ENCODE measurements around the gene ZFP90.
"Not testable (repeated sequence)": the region's sequence is repeated elsewhere in the genome, so short reads cannot be mapped to it uniquely, and the experiment has no call there.

The ZFP90 gene

DNA sequence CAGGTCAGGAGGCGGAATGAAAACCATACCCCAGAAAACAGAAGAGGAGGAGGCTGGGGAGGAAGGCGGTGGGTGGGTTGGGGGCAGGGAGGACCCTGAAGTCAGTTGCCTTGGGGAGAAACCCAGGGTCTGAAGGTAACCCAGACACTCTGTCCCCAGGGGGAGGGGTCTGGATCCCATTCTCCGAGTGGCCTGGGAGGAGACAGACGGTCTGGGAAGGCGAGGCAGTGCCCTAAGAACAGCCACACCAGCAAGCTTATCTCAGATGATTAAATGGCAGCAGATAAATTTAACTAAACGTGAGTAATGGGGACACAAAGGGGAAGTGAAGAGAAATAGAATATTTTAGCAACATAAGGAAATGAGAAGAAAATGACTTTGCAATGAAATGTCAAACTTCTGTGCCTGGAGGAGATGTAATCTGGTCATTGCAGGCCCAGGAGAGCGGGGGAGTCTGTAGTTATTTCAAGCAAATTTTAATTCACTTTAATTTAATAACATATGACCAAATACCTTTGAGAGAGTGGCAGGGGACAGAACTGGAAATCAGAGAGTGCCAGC lies 21.4 kb upstream of the ZFP90 start:
- DNase-seq (ENCODE audit: low read depth) = no peak

DNA sequence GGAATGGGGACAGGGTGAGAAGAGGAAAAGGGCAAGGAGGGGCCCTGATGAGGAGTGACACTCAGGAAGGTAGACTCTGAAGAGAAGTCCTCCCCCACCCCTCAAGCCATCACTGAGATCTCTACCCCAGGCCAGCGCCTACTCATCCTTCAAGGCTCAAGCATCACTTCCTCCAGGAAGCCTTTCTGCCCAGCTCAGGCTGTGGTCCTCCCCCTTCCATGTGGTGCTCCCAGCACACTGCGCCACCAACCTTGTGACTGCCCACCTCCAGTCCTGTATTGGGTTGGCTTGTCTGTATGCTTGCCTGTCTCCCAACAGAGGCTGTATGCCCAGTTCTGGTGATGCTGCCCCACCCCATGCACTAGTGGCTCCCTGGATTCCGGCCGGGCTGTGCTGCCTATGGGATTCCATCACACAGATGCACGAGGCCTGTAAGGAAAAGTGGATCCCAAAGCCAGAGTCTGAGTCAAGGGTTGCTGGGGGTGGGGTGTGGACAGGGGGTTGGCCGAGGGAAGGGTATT lies 19.8 kb upstream of the ZFP90 start:
- no peak for DNase-seq (ENCODE audit: low read depth)

DNA sequence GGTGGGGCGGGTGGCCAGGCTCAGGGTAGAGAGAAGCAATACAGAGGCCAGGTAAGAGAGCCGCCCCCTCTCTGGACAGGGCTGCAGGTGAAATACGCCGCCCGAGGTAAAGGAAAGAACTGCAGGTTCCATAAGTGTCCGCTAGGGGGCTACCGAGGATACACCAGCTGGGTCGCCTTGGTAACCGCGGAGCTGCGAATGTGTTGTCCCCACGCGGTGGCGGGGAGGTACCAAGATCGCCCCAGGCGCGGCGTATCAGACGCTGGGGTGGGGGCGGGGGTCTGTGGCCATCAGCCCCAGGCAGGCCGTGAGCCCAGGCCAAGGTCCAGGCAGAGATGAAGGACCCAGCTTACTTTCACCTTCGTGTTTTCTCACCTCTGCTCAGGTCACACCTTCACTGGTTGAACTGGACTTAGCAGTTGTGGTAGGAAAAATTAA lies 18.4 kb upstream of the ZFP90 start:
- DNase-seq (ENCODE audit: low read depth) = peak; percentile 75

DNA sequence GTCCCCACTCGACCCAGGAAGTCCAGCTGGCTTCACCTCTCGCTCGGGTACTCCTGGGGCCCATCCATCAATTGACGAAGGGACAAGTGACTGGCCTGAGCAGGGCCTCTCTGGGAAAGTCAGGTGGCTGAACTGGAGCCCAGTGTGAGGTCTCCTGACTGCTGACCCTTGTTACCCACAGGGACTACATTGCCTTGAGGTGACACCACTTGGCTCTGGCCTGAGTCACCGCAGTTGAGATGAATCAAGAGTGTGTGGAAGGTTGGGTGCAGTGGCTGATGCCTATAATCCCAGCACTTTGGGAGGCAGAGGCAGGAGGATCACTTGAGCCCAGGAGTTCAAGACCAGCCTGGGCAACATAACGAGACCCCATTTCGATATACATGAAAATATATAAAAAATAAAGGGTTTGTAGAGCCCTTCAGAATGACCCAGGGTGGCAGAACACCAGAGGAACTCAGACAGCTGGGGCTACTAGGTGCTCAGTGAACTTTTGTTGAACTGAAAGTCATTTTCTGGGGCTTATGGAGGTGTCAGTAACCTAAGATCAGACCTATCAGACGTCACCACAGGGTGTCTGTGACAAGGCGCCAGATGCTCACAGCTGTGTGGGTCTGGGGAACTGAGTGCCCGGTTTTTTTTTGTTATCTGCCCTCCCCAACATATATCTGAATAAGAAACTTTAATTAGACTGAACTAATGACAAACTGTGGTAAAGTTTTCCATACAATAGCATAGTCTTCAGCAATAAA lies 14.8 kb upstream of the ZFP90 start:
- DNase-seq (ENCODE audit: low read depth) = no peak

DNA sequence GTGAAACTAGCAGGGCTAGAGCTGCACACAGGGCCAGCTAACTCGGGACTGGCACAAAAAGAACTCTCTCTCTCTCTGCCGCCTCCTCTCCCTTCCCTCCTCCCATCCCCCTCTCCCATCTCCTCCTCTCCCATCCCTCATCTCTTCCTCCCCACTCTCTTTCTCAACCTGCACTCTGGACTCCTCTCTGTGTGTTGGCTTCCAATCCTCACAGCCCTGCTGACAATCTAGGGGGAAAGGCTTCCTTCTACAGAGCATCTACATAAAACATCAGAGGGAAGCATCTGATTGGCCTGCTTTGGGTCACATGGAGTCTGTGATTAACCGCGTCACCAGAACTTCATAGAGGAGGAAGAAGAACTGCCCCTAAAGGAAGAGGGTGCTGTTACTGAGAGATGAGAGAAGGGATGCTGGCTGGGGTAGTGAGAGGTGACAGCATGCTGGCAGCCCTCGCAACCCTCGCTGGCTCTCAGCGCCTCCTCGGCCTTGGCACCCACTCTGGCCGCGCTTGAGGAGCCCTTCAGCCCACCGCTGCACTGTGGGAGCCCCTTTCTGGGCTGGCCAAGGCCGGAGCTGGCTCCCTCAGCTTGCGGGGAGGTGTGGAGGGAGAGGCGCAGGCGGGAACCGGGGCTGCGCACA lies 12.8 kb upstream of the ZFP90 start:
- DNase-seq (ENCODE audit: low read depth) = no peak

DNA sequence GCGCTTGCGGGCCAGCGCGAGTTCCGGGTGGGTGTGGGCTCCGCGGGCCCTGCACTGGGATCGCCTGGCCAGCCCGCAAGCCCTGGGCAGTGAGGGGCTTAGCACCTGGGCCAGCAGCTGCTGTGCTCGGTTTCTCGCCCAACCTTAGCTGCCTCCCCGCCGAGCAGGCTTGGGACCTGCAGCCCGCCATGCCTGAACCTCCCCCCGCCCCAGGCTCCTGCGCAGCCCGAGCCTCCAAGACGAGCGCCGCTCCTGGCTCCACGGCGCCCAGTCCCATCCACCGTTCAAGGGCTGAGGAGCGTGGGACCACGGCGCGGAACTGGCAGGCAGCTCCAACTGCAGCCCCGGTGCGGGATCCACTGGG lies 12.3 kb upstream of the ZFP90 start:
- no peak for DNase-seq (ENCODE audit: low read depth)

DNA sequence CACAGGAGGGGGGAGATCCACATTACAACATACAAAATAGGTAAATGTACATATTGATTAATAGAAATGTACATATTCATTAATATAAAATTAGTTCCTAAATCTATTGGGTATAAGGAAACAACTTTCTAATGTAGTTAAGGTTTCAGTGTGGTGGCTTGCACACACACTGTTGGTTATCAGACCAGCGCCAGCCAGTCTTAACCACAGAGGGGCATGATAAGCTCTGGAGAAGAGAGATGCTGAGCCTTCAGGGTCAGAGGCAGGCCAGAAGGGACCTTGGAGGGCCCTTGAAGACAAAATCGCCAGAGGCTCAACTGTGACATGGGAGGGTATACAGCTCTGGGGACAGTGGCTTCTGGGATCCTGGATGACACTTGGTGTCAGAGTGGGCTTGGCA lies 10.9 kb upstream of the ZFP90 start:
- no peak for DNase-seq (ENCODE audit: low read depth)

DNA sequence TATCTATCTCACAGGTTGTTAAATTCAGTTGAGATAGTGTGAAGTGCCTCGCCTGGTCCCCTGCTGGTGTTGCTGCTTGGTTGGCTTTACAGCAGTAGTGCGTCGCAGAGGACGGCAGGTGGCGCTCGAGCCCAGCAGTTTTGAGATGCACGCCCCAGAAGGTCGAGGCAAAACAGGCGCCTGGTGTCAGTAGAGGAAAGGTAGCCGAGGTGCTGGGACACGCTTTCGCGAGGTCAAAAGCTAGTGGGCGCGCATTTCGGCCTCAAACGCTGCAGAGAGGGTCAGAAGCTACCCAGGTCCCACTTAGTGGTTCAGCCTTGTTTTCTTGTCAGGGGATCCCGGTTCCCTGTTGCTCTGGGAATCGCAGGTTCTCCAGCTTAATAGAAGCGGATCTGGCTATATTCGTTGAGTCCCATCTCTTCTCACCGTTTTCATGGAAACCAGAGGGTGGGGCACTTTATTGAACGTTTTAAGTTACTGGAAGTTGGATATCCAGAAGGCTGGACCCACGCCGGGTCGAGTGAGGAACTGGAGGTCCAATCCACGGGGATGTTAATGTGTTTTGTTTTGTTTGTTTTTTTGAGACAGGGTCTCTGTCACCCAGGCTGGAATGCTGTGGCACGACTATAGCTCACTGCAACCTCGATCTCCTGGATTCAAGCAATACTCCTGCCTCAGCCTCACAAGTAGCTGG lies 10.3 kb upstream of the ZFP90 start:
- peak; percentile 62 for DNase-seq (ENCODE audit: low read depth)

DNA sequence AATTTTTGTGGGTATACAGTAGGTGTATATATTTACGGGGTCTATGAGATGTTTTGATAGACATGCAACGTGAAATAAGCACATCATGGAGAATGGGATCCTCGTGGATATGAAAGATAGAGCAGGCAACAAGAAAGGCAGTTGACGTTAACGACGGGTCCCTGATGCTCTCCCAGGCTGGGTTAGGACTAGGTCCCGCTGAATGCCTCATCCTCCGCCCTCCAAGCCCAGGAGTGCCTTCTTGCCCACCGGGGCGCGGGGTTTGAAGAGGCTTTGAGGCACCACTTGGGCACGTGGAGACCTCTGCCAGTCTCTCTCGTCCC lies 9.5 kb upstream of the ZFP90 start:
- DNase-seq (ENCODE audit: low read depth) = no peak

DNA sequence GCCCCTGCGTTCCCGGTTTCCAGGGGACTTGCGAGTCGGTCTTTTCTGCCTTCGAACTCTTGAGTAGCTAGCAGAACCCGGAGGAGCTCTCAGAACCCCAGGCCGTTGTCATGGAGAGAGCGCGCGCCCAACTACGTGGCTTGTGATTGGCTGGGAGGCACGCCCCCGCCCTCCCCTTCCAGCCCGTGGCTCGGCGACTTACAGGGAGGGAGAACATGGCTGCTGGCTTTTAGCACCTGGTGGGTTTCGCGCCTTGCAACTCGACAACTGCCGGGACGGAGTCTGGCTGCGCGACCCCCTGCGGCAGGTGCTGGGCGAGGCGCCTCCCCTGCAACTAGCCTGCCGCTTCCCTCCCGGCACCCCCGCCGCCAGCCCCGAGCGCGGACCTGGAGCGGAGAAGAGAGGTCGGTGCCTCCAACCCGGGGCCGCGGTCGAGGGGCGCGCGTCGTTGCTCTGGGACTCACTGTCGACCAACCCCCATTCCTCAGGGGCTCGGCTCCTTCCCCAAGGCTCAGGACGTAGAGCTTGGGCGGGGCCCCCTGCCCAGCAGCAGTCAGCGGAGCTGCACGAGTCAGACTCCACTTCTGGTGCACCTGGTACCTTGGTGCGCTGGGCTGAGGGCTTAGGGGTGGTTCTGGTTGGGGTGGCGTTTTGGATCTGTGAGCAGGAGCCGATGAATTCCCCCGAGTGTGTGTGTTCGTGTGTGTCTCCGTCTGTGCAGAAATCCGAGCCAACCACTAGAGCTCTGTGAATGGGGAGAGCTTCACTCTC lies 9.0 kb upstream of the ZFP90 start:
- DNase-seq (ENCODE audit: low read depth) = peak; percentile 75

DNA sequence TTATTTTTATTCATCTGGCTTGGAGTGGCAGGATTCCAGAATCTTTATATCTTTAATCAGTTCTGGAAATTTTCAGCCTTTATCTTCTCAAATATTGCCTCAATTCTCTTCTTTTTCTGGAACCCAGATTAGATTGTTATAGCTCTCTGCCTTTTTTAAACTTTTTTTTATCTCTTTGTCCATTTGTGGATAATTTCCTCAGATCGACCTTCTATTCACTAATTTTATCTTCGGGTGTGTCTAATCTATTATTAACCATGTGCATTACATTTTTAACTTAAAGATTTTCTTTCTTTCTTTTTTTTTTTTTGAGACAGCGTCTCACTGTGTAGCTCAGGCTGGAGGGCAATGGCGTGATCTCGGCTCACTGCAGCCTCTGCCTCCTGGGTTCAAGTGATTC lies 5.2 kb upstream of the ZFP90 start:
- no peak for DNase-seq (ENCODE audit: low read depth)

DNA sequence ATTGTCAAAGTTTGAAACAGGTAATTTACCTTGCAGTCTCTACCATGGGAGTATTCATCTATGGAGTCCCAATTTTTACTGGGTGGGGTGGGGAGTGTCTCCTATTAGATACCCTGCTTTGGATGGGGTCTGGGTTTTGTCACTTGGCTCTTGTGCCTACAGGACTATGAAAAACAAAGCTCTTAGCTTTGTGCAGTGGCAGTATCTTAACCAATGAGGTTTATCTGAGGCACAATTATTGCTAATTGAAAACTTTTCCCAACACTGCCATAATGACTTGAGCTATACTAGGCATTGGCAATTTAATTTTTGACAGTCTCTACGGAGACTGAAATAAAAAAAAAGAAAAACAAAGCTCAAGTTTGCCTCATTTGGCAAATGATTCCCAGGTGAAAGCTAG lies 3.8 kb upstream of the ZFP90 start:
- no peak for DNase-seq (ENCODE audit: low read depth)

DNA sequence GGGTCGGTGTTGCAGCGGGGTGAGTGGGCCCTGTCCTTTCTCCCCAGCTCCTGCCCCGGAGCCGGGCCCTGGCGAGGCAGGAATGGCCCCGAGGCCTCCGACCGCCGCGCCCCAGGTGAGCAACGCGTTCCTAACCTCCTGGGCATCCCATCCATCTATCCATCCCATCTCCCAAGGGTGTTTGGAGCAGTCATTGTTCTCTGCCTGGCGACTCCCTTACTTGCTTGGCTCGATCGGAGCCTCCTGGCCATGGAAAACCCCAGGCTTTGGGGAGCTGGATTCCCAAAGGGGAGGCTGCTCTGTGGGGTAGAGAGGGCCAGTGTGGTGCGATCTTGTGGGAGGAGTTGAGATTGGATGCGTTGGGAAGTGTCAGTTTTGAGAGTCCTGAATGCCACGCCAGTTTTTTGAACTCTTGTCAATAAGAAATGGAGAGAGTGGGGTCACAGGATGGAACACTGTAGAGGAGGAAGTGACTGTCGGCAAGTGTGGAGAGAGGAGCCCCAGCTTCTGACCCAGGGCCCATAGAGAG lies 684 bp downstream of the ZFP90 start:
- DNase-seq (ENCODE audit: low read depth) = no peak

DNA sequence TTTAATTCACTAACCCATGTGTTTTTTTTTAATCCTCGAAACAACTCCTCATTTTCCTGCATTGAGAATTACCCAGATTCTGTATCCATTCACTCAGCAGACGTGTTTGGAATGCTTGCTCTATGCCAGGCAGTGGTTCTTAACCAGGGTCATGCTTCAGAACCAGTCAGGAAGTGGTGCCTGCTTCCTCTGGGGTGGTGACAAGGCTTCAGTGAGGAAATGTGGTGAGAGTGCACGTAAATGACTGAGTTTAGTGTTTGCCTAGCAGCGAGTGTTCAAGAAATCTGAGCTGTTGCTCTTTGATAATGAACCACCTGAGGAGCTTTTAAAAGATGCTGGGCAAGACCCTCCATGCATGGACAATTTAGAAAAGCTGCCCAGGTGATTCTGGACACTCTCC lies 9.9 kb downstream of the ZFP90 start:
- no peak for DNase-seq (ENCODE audit: low read depth)

DNA sequence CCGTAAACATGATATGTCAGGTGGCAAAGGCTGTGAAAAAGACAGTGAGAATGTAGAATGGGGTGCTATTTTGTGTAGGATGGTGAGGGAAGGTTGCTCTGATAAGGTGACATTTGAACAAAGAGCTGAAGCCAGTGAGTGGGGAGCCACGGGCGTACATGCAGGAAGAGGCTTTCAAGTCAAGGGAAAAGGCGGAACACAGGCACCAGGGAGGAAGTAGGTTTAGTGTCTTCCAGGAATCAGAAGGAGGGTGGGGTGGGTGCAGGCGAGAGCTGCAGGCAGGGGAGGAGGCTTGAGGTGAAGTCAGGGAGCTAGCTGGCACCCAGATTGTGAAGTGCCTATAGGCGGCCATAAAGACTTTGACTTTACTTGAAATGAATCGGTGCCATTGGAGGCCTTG lies 14.1 kb downstream of the ZFP90 start:
- no peak for DNase-seq (ENCODE audit: low read depth)

DNA sequence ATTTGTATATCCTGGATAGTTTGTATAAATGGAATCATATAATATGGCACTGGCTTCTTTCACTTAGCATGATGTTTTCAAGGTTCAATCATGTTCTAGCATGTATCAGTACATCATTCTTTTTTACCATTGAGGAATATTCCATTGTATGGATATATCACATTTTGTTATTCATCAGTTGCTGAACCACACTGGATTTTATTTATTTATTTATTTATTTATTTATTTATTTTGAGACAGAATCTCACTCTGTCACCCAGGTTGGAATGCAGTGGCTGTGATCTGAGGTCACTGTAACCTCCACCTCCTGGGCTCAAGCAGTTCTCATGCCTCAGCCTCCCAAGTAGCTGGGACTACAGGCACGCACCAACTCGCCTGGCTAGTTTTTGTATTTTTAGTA lies 21.2 kb downstream of the ZFP90 start:
- DNase-seq (ENCODE audit: low read depth) = not testable (repeated sequence)

DNA sequence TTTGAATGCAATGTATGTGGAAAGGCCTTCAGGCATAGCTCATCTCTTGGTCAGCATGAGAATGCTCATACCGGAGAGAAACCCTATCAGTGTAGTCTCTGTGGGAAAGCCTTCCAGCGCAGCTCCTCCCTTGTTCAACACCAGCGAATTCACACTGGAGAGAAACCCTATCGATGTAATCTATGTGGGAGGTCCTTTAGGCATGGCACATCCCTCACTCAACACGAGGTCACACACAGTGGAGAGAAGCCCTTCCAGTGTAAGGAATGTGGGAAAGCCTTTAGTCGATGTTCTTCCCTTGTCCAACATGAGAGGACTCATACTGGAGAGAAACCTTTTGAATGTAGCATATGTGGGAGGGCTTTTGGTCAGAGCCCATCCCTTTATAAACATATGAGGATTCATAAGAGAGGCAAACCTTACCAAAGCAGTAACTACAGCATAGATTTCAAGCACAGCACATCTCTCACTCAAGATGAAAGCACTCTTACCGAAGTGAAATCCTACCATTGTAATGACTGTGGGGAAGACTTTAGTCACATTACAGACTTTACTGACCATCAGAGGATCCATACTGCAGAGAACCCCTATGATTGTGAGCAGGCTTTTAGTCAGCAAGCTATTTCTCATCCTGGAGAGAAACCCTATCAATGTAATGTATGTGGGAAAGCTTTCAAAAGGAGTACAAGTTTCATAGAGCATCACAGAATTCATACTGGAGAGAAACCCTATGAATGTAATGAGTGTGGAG lies 24.7 kb downstream of the ZFP90 start:
- no peak for DNase-seq (ENCODE audit: low read depth)

DNA sequence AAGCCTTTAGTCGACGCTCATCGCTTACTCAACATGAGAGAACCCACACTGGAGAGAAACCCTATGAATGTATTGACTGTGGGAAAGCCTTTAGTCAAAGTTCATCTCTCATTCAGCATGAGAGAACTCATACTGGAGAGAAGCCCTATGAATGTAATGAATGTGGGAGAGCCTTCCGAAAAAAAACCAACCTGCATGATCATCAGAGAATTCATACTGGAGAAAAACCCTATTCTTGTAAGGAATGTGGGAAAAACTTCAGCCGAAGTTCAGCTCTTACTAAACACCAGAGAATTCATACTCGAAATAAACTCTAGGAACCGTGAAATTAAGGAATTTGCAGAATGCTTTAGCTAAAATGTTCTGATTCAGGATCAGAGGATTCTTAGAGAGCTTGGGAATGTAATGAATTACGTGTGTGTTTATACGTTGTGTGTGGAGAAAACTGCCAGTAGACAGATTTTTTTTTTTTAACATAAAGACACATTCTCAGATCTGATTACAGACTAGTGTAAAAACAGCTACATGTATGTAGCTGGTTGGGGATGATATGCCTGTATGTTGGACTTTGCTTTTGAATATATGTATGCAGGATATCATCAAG lies 25.4 kb downstream of the ZFP90 start:
- no peak for DNase-seq (ENCODE audit: low read depth)

DNA sequence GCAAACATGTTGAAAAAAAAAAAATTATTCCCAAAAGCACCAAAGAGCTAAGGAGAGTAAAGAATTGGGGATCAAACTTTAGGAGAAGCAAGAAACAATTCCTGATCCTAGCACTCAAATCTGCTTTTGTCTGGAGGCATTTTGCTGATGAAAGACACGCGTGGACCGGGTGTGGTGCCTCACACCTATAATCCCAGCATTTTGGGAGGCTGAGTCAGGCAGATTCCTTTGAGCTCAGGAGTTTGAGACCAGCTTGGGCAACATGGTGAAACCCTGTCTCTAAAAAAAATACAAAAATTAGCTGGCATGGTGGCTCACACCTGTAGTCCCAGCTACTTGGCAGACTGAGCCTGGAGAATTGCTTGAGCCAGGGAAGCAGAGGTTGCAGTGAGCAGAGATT lies 35.4 kb downstream of the ZFP90 start:
- no peak for DNase-seq (ENCODE audit: low read depth)

DNA sequence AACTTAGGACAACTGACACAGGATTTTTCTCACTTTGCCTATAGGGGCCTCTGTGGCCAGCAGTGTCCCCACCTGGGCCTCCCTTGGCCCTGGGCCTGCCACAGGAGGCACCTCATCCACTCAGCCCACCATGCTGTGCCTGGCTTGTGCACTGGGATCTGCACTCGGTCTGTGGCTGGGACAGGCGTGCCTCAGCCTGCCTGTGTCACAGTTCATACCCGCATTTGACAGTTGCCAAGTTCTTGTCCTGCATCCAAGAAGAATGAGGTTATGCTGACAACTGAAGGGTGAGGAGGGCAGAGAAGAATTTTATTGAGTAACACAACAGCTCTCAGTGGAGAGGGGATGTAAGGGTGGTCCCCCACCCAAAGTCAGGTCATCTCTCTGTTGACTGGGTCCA lies 36.0 kb downstream of the ZFP90 start:
- no peak for DNase-seq (ENCODE audit: low read depth)

DNA sequence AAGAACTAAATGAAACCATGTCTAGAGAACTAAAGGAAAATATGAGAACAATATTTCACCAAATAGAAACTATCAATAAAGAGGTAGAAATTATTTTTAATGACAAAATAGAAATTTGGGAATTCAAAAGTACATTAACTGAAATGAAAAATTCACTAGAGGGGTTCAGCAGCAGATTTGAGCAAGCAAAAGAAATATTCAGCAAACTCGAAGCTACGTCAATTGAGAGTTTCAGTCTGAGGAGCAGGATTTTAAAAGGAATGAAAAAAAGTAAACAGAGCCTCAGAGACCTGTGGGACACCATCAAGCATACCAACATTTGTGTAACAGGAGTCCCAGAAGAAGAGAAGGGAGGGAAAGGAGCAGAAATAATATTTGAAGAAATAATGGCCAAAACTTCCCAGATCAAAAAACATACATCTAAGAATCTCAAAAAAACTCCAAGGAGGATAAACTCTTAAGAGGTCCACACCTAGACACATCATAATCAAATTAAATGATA lies 38.3 kb downstream of the ZFP90 start:
- no peak for DNase-seq (ENCODE audit: low read depth)
